ENCODE measurements around the gene KIRREL3.

KIRREL3 gene

GRCh38 chr11:126511475-126512115, 489.0 kb downstream of the KIRREL3 start:
- no peak for TF ChIP-seq CTCF (IDR thresholded peaks at IDR 0.05; ENCODE audit: control insufficient read depth, insufficient read depth, low read depth, low read length, missing control alignments)
- DNase-seq (ENCODE audit: low read depth): no peak
- no peak overlapping the region for H3K4me3 ChIP-seq (ENCODE audit: control insufficient read depth, low read depth, low read length)

GRCh38 chr11:126510621-126511370, 489.8 kb downstream of the KIRREL3 start:
- TF ChIP-seq CTCF (IDR thresholded peaks at IDR 0.05; ENCODE audit: control insufficient read depth, insufficient read depth, low read depth, low read length, missing control alignments): no peak
- H3K4me3 ChIP-seq (ENCODE audit: control insufficient read depth, low read depth, low read length): no peak overlapping the region
- DNase-seq (ENCODE audit: low read depth): no peak

GRCh38 chr11:126507646-126508045, 492.9 kb downstream of the KIRREL3 start:
- no peak for DNase-seq (ENCODE audit: low read depth)
- no peak overlapping the region for H3K4me3 ChIP-seq (ENCODE audit: control insufficient read depth, low read depth, low read length)
- TF ChIP-seq CTCF (IDR thresholded peaks at IDR 0.05; ENCODE audit: control insufficient read depth, insufficient read depth, low read depth, low read length, missing control alignments): no peak

- no peak for TF ChIP-seq CTCF (IDR thresholded peaks at IDR 0.05; ENCODE audit: control insufficient read depth, insufficient read depth, low read depth, low read length, missing control alignments)
- no peak overlapping the region for H3K4me3 ChIP-seq (ENCODE audit: control insufficient read depth, low read depth, low read length)
- no peak for DNase-seq (ENCODE audit: low read depth)
These were observed 493.8 kb downstream of the KIRREL3 start for GRCh38 chr11:126506789-126507188.

- no peak overlapping the region for H3K4me3 ChIP-seq (ENCODE audit: control insufficient read depth, low read depth, low read length)
- TF ChIP-seq CTCF (IDR thresholded peaks at IDR 0.05; ENCODE audit: control insufficient read depth, insufficient read depth, low read depth, low read length, missing control alignments): no peak
- no peak for DNase-seq (ENCODE audit: low read depth)
These were observed 497.6 kb downstream of the KIRREL3 start for GRCh38 chr11:126502982-126503381.

GRCh38 chr11:126502159-126502558, 498.4 kb downstream of the KIRREL3 start:
- no peak for TF ChIP-seq CTCF (IDR thresholded peaks at IDR 0.05; ENCODE audit: control insufficient read depth, insufficient read depth, low read depth, low read length, missing control alignments)
- DNase-seq (ENCODE audit: low read depth): no peak
- H3K4me3 ChIP-seq (ENCODE audit: control insufficient read depth, low read depth, low read length): no peak overlapping the region
